NCI-H2196 treated with DMSO at 0.1 percent for 48 hours (cell line): ENCODE results near the gene ANTXR1.

ENCODE experiments used
- DNase-seq: peaks from one replicate; lab custom pipeline; 2025; ENCODE audit not compliant: unreplicated experiment; lab: John Stamatoyannopoulos, UW

The ANTXR1 gene

DNA sequence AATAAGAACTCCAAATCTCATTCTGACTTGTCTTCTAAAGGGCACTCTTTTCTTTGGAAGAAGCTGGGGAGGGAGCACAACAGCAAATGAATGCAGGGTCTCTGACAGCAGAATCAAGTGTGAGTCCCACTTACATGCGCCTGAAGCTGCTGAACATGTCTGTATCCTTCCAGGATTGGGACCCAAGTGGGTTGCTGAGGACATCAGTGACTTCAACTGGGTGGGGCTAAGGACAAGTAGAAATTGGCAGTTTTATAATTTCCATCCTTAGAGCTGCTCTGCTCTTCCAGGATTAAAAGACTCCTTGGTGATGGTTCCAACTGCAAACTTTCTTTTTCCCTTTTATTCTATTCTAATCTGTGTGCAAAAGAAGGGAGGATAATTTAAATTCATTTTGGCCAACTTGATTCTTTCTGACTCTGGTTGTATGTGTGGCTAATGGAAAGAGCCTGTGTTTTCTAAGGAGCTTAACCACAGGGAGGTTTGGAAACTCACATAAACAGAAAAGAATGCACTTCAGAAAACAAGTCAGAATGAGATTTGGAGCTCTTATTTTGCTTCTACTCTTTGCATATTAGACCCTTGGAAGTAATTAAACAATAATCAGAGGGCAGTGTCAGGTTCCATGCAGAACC is 20.6 kb downstream of the ANTXR1 start:
- DNase-seq, result no peak

DNA sequence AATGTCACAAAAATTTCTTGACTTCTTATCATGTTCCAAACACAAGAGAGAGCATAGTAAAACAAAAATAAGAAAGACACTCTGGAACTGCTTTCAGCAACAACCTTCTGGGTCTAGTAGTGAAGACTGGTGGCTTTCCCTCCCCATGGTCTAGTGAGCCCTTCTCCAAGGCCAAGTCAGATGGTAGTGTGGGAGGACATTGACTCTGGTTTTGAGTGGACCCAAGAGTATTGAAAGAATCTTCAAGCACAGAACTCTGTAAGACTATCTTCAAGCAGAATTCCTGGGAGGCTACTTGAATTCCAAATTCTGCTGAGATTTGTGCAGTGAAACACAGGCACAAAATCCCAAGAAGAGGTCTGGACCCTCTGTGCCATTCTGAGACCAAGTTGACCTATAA is 21.1 kb downstream of the ANTXR1 start:
- no peak for DNase-seq

DNA sequence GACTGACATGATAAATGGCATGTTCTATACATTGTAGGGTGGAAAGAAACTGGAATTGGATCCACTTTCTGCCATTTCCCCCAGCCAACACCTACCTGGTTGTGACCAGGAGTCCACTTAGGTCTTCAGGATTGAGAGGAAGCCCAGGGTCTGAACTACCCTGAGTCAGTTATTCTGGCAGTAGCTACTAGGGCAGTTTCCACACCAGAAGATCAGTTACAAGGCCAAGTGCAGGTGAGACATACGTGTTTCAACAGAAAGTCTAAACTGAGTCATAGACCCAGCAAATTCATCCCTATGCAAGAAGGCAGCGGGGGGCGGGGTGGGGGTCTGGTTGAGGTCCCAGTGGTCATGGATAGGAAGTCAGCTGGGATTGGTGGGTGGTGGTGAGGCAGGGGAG is 21.9 kb downstream of the ANTXR1 start:
- DNase-seq, result no peak

DNA sequence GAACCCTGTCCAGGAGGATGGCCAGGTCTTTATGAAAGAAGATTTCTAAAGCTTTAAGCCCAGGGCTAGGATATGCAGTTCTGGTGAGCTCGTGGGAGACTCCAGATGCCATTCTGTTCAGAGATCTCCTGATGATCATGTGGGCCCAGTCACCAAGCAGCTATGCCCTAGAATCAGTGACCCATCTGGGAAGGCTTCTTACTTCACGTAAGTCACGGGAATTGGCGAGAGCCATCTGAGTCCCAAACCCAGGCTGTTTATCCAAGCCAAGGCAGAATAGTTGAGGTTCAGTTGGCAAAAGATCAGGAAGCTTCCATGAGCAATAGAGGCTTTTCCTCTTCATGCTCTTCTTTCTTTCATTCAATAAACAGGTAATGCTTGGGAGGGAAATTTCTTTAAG is 23.9 kb downstream of the ANTXR1 start:
- no peak for DNase-seq

DNA sequence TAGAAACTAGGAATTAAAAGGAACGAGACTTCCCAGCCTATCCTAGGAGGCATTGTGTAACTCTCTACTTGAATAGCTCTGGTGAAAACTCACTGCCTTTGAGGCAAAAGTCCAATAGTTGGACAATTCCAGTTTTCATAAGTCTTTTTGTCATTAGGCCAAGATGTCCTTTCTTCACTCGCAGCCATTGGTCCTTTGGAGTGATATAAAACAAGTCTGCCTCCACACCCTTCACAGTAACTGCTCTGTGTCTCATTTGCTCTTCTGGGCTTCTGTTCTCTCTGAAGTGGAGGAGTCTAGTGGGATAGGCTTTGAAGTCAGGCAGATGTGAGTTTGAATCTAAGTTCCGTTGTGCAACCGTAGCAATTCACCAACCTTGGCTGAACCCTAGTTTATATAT is 28.2 kb downstream of the ANTXR1 start:
- DNase-seq, result no peak

DNA sequence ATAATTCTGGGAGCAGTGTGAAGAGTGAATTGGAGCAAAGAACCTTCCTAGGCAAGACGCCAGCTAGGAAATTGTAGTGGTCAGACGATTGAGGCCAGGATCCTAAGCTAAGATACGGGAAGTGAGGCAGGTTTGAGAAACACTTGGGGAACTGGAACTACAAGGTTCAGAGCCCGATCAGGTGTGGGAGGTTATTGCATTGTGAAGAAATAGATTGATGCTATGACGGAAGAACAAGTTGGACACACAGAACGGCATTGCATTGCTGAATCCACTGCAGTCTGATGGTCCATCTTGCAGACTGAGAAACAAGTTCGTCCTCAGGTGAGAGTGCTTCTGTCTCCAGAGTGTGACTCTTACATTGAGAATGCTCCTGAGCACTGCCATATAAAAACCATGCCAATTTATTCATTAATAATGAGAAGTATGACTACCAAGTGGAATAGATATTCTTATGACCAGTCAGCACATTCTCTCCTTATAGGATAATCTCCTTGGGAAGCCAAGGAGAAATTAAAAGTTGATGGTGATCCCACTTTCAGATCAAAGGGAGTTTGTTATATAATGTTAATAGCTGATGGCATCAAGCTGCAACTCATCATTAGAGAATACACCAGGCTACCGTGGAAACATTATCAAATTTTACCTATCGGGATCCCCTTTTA is 30.9 kb downstream of the ANTXR1 start:
- DNase-seq, result no peak

DNA sequence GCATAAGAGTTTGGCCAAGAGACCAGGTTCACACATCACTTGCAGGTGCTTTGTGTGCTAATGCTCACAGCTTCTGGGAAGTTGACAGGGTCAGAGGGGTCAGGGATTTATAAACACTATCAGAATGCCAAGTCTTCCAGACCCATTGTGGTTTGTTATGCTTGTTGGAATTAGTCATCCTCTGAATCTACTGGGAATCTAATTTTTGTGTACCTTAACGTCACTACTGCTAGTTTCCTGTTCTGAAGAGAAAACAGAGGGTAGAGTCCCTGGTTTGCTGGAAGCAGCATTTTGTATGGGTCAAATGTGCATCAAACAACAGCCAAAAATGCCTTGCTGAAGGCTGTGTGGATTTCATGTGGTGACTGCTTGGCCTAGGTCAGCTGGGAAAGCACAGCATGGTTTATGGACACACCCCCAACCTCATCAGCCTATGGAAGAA is 33.3 kb downstream of the ANTXR1 start:
- DNase-seq, result no peak

DNA sequence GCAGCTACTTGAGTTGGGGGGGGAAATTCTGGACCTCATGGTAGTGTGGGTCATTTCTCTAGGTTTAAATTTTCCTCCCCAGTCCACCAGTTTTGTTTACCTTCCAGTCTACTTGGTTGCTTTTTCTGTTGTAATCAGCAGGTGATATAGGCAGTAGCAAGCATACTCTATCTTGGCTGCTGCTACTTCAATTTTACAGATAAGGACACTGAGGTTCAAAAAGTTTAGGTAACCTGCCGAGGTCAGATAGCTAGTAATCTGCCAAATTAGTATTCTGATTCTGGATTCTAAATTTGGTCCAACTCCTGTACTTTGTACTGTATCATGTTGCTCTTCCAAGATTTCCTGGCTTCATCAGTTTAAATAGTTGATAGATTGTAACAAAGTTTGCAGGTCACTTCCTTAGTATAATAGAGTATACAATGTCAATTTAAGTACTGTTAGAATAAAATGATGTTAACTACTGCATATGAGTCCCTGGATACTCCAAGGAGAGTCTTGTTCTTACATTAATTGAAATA is 34.7 kb downstream of the ANTXR1 start:
- DNase-seq, result no peak

DNA sequence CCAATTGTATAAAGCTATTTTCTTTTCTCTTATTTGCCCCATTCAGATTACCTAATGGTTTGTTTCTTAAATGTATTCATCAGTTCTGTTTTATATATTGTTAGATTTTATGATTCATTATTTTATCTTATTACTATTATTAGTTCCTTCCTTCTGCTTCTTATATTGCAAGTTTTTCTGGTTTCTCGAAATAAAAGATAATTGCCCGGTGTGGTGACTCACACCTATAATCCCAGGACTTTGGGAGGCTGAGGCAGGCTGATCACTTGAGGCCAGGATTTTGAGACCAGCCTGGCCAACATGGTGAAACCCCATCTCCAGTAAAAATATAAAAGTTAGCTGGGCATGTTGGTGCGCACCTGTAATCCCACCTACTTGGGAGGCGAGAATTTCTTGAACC is 37.8 kb downstream of the ANTXR1 start:
- DNase-seq, result no peak

DNA sequence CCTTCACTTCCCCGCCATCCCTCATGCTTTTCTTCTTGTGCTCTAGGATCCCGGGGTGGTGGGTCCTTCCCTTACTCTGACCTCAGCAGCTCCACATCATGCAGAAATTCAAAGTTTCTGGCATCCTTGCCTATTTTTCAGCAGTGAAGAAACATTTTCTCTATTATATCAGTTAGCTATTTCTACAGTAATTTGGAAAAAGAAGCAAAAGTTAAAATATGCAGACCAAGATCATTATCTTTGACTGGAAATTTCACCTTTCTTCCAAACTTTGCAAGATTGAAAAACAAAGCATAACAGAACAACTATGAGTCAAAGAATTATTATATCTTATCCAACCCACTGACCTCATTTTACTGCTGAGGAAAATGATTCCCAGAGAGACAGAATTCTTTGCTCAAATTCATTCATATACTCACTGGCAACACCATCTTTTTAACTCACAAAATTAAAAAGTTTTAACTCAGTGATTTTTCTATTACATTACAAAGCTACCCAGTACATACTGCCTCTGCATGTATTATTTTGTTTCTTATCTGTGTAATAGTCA is 40.5 kb downstream of the ANTXR1 start:
- no peak for DNase-seq

DNA sequence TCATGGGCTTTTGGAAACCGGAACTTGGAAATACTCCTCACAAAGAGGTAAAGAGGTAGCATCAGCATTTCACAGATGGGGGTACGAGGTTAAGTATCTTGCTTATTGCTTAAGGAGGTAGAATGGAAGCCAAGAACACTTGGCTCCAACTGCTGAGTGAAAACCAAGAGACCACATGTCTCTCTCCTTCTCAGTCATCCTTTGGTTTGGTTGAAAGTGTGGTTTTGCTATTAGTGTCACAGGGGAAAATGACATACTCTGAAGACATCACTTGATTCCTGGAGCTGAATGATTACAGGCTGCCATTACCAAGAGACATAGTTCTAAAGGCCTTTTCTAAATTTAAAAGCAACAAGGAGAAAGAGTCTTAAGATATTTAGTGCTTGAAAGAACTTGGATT is 41.5 kb downstream of the ANTXR1 start:
- no peak for DNase-seq

DNA sequence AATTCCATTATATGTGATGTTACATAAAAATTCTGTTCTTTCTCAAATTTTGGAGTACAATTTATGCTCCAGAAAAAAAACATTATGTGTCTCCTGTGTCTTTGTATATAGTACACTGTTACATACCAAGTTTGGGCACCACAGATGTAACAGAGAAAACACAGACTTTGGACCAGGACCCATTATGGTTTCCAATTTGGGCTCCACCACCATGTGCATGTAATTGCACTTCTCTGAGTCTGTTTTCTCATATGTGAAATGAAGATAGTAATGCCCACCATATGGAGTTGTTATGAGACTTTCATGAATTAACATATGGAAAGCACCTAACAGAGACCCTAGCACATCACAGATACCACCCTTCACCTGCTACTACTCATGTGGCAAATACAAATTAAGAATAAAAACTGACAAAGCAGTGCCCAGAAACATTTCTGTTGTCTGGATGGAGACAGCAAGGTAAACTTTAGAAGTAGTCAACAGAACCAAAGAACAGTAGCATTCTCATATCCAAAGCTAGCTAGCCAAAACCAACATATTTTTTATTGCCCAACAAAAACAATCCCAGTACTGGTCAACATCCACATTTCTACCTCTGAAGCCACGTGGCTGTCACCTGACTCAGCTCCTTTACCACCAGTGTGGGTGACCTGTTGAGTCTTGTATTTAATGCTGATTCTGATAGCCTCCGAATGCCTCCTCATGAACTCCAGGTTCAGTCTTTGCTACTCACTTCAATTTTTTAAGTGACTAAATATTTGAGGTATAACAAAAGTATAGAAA is 42.9 kb downstream of the ANTXR1 start:
- DNase-seq, result no peak

DNA sequence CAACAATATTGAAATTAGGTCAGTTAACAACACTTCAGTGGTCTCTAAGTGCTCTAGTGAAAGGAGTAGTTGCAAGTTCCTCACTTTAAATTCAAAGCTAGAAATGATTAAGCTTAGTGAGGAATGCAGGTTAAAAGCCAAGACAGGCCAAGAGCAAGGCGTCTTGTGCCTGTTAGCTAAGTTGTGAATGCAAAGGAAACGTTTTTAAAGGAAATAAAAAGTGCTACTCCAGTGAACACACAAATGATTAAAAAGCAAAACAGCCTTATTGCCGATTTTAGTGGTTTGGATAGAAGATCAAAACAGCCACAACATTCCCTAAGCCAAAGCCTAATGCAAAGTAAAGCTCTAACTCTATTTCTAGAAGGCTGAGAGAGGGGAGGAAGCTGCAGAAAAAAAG is 44.7 kb downstream of the ANTXR1 start:
- DNase-seq, result no peak

DNA sequence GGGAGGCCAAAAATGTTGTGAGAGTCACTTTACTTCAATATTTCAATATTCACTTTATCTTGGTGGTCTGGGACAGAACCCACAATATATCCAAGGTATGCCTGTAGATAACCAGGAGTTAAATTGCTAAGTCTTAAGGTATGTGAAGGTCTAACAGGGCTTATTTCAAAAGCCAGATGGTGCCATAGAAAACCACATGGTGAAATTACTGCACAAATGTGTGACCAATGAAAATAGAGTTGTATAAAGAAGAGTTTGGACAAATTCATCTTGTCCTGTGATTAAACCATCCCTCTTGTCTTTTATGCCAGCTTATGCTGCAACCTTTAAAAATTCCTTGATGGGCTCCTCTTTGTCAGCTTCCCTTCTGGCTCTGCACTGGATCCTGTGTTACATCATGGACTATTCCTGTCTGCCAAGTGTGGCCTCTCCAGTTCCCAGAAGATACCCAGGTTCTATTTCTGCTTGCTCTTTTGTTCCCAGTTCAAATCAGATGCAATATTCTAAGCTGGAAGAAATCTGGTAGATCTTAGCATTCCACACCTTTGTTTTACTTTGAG is 46.8 kb downstream of the ANTXR1 start:
- no peak for DNase-seq

DNA sequence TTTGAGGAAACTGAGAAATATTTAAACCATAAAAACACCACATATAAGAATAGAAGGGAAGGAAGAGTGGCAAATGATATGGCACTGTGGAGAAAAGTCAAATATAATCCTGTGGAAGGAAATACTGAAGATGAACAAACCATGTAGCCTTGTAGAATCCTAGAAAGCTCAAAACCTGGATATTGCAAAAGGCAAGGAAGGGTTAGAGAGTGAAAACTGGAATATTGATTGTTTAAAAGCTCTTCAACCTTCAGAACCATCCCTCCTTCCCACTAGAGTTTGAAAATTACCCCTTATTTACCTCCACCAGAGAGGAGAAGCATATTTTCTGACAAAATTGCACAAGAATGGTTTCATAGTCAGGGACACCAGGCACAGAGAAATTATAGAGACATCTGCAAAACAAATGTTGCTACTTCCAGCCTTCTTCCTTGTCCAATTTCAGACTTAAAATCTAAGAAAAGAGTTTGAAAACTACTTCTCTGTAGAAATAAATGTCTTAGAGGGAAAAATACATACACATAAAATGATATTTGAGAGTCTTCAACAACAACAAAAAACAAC is 48.0 kb downstream of the ANTXR1 start:
- no peak for DNase-seq

DNA sequence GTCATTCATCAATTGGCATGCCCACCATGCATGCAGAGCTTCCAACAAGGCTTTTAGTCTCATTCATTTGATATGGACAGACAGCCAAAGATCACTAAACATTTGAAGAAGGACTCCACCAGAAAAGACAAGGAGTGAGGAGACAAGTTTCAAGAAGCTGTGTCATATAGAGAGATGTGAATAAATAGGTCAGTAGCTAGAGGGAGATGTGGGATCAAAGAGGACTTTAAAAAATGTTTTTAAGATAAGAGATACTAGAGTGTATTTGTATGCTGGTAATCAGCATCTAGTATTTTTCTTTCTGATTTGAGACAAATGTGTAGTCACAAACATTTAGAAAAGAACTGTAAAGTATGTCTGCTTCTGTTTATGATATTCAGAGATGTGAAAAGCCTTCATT is 48.5 kb downstream of the ANTXR1 start:
- DNase-seq, result no peak

DNA sequence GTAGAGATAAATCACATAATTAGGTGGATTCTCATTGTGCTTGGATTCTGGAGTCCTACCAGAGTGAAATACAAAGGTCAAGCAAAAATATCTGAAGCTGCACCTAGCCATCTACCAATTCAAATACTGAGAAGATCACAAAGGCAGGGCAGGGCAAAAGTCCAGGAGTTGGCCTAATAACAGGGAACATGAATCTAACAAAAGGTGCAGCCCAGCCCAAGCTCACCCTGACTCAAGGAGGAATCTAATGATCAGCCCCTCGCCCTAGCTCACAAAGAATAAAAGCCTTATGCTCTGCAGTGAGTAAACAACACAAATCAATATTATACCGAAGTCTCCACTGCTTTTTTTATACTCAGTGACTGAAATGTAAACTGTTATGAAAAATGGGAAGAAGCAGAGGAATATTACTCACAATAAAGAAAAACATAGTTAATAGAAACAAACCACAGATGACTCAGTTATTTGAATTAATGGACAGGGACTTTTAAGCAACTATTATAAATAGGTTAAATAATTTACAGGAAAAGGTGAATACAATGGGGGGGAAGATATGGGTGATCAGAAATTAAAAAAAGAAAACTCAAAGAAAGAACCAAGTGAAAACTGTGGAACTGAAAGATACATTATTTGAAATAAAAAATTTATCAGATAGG is 49.5 kb downstream of the ANTXR1 start:
- DNase-seq, result no peak

DNA sequence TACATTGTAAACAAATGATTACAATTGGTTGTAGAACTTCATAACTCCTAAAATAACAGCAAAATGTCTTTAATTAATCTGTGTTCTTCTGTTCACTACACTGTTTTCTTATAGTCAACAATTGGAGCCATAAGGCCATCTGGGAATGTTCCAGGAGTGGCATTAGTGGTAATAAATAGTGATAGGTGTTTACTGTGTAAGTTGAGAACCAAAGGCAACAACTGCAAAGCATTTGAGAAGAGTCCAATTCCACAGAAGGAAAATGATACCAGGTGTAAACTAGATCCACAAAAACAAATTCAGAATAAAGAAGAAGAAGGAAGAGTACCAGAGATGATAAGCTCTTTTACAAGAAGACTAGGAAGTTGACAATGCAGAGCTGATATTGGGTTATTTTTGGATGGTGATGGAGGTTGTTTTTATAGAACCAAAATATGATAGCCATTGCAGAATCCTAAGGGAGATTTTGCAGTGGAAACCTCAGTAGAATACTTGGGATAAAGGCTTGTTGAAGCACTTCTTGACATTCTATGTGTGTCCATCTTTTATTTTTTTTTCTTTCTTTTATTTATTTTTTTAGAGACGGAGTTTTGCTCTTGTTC is 52.9 kb downstream of the ANTXR1 start:
- no peak for DNase-seq

DNA sequence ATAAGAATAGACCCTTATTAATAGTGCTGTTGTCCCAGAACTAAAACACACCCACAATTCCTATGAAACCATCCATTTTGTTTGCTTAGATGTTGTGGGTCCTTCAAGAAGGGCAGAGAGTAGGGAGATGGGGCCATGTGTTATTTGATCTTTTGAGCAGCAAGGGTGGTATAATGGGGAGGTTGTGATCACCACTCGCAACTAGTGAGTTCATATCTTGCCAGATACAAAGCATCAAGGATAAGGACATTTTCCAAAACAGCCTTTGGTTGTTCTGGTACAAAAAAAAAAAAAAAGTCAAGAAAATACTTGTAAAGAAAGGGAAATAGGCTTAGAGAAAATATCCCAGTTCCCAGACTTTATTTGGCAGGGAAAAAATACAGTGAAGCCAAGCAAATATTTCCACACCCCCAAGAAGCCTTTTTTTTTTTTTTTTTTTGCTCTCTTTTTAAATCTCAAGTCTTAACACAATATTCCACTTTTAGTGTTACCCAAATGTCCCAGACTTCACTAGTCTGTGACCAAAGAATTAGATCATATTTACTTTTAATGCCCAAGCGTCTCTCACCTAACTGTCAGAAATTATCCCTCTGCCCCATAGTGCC is 54.1 kb downstream of the ANTXR1 start:
- no peak for DNase-seq

DNA sequence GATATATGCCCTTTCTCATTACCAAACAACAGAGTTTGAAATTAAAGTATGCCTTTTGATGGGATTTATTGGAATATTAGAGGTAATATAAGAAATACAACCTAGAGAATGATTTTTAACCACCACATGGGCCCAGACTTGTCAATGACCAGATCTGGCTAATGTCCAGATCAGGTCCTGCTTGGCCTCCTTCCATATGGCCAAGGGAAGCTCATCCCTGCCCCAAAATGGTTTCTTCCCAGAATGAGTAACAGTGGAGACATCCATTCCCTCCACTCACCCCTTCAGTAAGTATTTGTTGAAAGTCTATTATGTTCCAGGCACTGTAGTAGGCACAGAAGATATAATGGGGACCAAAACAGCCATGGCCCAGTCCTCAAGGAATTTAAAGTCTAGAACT is 54.9 kb downstream of the ANTXR1 start:
- no peak for DNase-seq
